Retinal pigment epithelial cell (primary cell): Measurements from ENCODE around the gene ADPRM.

Experiments
- DNase-seq: peaks from one replicate; pipeline ENCODE4 v3.0.0-alpha.2; 2010; ENCODE audit warnings: low read depth
- H3K4me3 ChIP-seq: 2 replicates; pipeline ENCODE4 v1.5.1; 2011; ENCODE audit warnings: mild to moderate bottlenecking, low read length, control low read depth, moderate library complexity
- TF ChIP-seq, protein P1 (sequence below): conservative IDR thresholded peaks from 2 replicates; pipeline ENCODE4 v1.5.1; 2011; ENCODE audit warnings: low read depth, low read length, control low read depth, inconsistent platforms

ADPRM gene

DNA sequence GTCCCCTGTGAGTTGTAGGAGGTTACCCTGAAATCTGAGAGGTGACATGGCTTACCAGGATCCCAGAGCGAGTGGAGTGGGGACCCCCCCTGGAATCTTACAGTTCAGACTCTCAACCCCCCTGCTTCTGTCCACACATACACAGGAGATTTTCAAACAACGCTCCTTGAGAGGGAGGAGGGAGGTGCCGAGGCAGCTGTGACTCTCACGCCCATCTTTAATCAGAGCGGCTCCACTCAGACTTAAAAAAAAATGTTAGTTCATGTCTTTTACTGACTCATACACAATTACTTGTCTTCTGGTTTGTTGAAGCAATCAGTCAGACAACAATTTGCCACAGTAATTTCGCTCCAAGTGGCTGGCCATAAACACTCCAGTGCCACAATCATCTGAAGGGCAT is 47.8 kb downstream of the ADPRM start:
- H3K4me3 ChIP-seq: no peak overlapping the region
- TF ChIP-seq, protein P1, sequence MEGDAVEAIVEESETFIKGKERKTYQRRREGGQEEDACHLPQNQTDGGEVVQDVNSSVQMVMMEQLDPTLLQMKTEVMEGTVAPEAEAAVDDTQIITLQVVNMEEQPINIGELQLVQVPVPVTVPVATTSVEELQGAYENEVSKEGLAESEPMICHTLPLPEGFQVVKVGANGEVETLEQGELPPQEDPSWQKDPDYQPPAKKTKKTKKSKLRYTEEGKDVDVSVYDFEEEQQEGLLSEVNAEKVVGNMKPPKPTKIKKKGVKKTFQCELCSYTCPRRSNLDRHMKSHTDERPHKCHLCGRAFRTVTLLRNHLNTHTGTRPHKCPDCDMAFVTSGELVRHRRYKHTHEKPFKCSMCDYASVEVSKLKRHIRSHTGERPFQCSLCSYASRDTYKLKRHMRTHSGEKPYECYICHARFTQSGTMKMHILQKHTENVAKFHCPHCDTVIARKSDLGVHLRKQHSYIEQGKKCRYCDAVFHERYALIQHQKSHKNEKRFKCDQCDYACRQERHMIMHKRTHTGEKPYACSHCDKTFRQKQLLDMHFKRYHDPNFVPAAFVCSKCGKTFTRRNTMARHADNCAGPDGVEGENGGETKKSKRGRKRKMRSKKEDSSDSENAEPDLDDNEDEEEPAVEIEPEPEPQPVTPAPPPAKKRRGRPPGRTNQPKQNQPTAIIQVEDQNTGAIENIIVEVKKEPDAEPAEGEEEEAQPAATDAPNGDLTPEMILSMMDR: no peak
- no peak for DNase-seq

DNA sequence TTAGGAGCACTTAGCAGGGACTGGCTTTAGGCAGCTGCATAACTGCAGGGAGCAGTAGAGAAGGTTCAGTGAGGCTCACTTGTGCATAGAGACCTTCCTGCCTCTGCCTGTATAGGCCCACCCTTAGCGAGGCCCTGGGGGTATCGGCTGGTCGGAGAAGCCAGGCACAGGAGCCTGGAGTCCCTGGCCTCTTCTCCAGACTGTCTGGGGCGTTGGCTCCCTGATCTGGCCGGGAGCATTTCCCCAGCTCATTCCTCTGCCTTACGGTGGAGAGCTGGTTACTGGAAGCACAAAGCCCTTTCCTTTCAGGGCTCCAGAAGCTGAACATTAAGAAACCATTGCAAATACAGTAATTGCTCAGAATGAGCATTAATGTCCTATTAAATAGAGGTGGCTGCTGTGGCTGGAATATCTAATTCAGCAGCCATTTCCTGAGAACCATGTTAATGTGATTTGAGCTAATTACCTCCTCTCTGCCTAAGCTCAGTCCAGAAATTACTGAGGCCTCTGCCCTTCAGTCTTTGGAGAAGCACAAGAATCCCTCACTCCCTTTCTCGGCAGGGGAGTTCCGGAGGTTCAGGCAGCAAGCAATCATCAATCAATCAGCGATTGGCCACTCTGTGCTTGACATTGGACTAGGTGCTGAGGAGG is 51.3 kb downstream of the ADPRM start:
- TF ChIP-seq, protein P1: no peak
- no peak overlapping the region for H3K4me3 ChIP-seq
- no peak for DNase-seq

DNA sequence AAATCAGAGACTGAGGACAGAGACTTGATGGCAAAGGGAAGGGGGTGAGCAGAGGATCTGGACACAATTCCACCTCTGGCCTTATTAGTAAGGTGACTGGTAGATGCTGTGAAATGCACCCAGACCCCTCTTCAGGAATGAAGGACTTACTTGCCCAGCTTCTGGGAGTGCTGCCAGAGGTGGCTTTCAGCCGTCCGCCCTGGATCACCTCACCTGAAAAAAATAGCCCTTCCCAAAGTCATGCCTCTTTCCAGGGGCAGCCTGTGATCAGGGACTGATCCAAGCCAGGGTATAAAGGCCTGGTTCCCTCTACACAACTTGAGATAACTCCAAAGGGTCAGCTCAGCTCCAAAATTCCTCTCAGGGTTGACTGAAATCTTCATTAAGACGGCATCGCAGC is 52.8 kb downstream of the ADPRM start:
- no peak for DNase-seq
- TF ChIP-seq, protein P1: no peak
- H3K4me3 ChIP-seq: no peak overlapping the region

GRCh38 chr17:10751563-10751962 is 54.2 kb downstream of the ADPRM start:
- H3K4me3 ChIP-seq: no peak overlapping the region
- TF ChIP-seq, protein P1: no peak
- DNase-seq: no peak

DNA sequence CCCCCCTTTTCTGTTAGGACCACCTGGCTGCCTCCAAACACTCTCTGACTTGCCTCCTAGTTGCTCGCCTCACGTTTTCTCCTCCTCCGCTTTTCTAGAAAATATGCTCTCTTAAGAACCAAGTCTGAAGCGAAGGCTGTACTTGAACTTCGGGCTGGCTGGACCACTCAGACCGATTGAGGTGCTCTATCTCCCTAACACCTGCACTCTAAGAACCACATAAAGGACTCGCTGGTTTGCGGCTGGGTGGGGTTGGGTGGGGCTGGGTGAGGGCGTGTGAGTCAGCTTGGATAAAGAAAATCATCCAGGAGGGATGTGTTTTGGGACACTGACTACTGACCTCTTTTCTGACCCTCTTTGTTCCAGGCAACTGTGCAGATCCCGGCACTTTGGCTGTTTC is 55.3 kb downstream of the ADPRM start:
- TF ChIP-seq, protein P1: no peak
- no peak for DNase-seq
- no peak overlapping the region for H3K4me3 ChIP-seq

DNA sequence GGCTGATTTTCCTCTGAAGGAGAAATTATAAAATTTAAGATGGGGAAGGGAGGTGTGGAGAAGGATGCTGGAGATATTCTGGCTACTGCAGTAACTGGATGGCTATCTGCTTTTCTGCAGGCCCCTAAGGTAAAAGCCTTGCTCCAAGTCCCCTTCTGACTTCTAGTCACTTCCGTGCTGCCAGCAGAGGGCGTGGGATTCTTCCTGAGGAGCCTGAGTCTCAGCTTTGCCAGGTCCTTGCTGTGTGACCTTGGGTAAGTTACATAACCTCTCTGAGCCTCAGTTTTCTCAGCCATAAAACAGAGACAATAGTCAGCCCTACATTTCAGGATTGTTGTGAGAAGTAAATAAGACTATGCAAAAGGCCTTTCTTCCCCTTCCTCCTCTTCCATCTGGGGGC is 56.7 kb downstream of the ADPRM start:
- TF ChIP-seq, protein P1: peak; percentile 62
- DNase-seq: no peak
- no peak overlapping the region for H3K4me3 ChIP-seq

DNA sequence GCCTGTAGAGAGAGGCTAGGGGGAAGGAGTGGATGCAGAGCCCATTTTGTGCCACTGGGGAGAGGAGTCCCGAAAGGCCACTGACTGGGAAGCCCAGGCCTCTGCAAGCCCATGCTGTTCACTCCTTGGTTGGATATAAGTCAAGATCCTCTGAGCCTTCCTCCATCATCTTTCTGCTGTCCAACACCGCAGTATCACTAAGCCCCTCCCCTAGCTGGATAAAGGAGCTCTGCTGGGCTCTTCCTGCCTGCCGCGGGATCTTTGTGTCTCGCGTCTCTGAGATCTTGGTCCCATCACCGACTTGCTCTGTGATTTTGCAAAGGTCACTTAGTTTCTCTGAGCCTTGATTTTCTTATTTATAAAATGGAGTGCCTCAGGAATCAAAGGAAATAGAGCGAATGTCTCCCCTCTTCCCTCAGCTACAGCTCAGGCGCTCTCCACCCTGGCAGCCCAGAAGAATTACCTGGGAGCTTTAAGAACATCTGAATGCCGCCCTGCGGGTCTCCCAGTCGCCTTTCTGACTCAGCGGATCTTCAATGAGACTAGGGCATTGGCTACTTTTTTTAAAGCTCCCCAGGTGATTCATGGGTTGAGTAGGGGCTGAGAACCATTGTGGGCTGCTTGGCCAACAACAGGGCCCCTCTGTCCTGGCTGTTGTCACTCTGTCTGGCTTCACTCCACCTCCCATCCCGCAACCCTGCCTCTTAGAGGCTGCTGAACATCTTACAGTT is 57.6 kb downstream of the ADPRM start:
- DNase-seq: no peak
- H3K4me3 ChIP-seq: no peak overlapping the region
- TF ChIP-seq, protein P1: no peak
